HepG2 (cell line): Measurements from ENCODE around the gene DPH6.

Experiments
- RAD21 ChIP-seq: fragments of 450-650 bp; formaldehyde crosslinking; IDR thresholded peaks from 2 replicates; pipeline ENCODE4 v1.5.0; 2020; ENCODE audit warnings: mild to moderate bottlenecking
- ZFP1 ChIP-seq: IDR thresholded peaks from 2 replicates; pipeline ENCODE4 v1.6.1; 2016
- TF ChIP-seq, protein P1 (sequence below): IDR thresholded peaks from 2 replicates; pipeline ENCODE4 v1.6.1; 2016; ENCODE audit warnings: low read depth, control low read depth
- TF ChIP-seq, protein P2 (sequence below): sonication (generic); formaldehyde crosslinking; IDR thresholded peaks from 2 replicates; pipeline ENCODE4 v1.5.0; 2020; ENCODE audit warnings: mild to moderate bottlenecking, missing genetic modification reagents, borderline replicate concordance
- TF ChIP-seq, protein P3 (sequence below): sonication (generic); formaldehyde crosslinking; IDR thresholded peaks from 2 replicates; pipeline ENCODE4 v1.4.0; 2020; ENCODE audit warnings: mild to moderate bottlenecking, missing genetic modification reagents

DNA sequence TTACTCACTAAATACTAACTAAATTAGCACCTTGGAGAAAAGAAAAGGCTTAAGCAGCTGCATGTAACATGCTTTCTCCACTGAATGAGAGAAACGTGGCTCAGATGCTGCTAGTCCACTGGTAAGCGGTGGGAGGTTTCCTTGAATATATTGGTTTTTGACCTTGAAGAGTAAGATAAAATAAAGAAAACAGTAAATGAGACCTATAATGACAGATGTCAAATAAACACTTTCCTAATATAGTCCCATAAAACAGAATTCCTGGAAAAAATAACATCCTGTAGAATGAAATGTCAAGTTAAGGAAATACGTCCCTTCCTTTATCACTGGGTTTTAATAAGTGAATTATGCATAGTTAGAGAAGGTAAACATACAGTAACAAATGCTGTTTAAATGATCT lies 215.0 kb downstream of the DPH6 start:
- TF ChIP-seq, protein P1, sequence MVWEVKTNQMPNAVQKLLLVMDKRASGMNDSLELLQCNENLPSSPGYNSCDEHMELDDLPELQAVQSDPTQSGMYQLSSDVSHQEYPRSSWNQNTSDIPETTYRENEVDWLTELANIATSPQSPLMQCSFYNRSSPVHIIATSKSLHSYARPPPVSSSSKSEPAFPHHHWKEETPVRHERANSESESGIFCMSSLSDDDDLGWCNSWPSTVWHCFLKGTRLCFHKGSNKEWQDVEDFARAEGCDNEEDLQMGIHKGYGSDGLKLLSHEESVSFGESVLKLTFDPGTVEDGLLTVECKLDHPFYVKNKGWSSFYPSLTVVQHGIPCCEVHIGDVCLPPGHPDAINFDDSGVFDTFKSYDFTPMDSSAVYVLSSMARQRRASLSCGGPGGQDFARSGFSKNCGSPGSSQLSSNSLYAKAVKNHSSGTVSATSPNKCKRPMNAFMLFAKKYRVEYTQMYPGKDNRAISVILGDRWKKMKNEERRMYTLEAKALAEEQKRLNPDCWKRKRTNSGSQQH (CRISPR knock-in tag) = no peak
- TF ChIP-seq, protein P2, sequence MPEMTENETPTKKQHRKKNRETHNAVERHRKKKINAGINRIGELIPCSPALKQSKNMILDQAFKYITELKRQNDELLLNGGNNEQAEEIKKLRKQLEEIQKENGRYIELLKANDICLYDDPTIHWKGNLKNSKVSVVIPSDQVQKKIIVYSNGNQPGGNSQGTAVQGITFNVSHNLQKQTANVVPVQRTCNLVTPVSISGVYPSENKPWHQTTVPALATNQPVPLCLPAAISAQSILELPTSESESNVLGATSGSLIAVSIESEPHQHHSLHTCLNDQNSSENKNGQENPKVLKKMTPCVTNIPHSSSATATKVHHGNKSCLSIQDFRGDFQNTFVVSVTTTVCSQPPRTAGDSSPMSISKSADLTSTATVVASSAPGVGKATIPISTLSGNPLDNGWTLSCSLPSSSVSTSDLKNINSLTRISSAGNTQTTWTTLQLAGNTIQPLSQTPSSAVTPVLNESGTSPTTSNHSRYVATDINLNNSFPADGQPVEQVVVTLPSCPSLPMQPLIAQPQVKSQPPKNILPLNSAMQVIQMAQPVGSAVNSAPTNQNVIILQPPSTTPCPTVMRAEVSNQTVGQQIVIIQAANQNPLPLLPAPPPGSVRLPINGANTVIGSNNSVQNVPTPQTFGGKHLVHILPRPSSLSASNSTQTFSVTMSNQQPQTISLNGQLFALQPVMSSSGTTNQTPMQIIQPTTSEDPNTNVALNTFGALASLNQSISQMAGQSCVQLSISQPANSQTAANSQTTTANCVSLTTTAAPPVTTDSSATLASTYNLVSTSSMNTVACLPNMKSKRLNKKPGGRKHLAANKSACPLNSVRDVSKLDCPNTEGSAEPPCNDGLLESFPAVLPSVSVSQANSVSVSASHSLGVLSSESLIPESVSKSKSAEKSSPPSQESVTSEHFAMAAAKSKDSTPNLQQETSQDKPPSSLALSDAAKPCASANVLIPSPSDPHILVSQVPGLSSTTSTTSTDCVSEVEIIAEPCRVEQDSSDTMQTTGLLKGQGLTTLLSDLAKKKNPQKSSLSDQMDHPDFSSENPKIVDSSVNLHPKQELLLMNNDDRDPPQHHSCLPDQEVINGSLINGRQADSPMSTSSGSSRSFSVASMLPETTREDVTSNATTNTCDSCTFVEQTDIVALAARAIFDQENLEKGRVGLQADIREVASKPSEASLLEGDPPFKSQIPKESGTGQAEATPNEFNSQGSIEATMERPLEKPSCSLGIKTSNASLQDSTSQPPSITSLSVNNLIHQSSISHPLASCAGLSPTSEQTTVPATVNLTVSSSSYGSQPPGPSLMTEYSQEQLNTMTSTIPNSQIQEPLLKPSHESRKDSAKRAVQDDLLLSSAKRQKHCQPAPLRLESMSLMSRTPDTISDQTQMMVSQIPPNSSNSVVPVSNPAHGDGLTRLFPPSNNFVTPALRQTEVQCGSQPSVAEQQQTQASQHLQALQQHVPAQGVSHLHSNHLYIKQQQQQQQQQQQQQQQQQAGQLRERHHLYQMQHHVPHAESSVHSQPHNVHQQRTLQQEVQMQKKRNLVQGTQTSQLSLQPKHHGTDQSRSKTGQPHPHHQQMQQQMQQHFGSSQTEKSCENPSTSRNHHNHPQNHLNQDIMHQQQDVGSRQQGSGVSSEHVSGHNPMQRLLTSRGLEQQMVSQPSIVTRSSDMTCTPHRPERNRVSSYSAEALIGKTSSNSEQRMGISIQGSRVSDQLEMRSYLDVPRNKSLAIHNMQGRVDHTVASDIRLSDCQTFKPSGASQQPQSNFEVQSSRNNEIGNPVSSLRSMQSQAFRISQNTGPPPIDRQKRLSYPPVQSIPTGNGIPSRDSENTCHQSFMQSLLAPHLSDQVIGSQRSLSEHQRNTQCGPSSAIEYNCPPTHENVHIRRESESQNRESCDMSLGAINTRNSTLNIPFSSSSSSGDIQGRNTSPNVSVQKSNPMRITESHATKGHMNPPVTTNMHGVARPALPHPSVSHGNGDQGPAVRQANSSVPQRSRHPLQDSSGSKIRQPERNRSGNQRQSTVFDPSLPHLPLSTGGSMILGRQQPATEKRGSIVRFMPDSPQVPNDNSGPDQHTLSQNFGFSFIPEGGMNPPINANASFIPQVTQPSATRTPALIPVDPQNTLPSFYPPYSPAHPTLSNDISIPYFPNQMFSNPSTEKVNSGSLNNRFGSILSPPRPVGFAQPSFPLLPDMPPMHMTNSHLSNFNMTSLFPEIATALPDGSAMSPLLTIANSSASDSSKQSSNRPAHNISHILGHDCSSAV (CRISPR knock-in tag) = no peak
- TF ChIP-seq RAD21 (CRISPR knock-in tag) (no peak), ZFP1 (CRISPR knock-in tag) (no peak)
- TF ChIP-seq, protein P3, sequence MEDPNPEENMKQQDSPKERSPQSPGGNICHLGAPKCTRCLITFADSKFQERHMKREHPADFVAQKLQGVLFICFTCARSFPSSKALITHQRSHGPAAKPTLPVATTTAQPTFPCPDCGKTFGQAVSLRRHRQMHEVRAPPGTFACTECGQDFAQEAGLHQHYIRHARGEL (CRISPR knock-in tag) = no peak
